Smooth muscle cell (in vitro differentiated cells): Measurements from ENCODE around the gene PARS2. TPM values are rescaled to one million over a fixed set of nuclear protein-coding genes. Genes with fewer than 3 reads are reported as not detected.

Experiments used
- DNase-seq: peaks from one replicate; lab custom pipeline; 2025; ENCODE audit not compliant: unreplicated experiment; lab: John Stamatoyannopoulos, UW
- H2AFZ ChIP-seq: fragments of 200-600 bp; sonication (generic); 2 replicates; pipeline ENCODE4 v1.6.0; 2016; ENCODE audit warnings: antibody characterized with exemption, low read depth, mild to moderate bottlenecking
- H3F3A ChIP-seq: fragments of 200-600 bp; sonication (generic); 2 replicates; pipeline ENCODE4 v1.6.0; 2017; ENCODE audit warnings: antibody characterized with exemption, low read depth
- H3K27ac ChIP-seq: fragments of 200-600 bp; sonication (generic); 2 replicates; pipeline ENCODE4 v1.5.1; 2016; ENCODE audit warnings: low read depth, mild to moderate bottlenecking
- H3K27me3 ChIP-seq: fragments of 200-600 bp; sonication (generic); 2 replicates; pipeline ENCODE4 v1.6.1; 2016; ENCODE audit warnings: low read depth, mild to moderate bottlenecking
- H3K36me3 ChIP-seq: fragments of 200-600 bp; sonication (generic); 2 replicates; pipeline ENCODE4 v1.5.1; 2016; ENCODE audit warnings: low read depth
- H3K4me1 ChIP-seq: fragments of 200-600 bp; sonication (generic); 2 replicates; pipeline ENCODE4 v1.5.1; 2016; ENCODE audit warnings: low read depth
- H3K4me2 ChIP-seq: fragments of 200-600 bp; sonication (generic); 2 replicates; pipeline ENCODE4 v1.6.0; 2016; ENCODE audit warnings: mild to moderate bottlenecking
- H3K4me3 ChIP-seq: fragments of 200-600 bp; sonication (generic); 2 replicates; pipeline ENCODE4 v1.5.1; 2016; ENCODE audit warnings: mild to moderate bottlenecking
- H3K79me2 ChIP-seq: fragments of 200-600 bp; sonication (generic); 2 replicates; pipeline ENCODE4 v1.6.0; 2016; ENCODE audit warnings: low read depth, mild to moderate bottlenecking
- H3K9ac ChIP-seq: fragments of 200-600 bp; sonication (generic); 2 replicates; pipeline ENCODE4 v1.6.0; 2016; ENCODE audit warnings: low read depth
- H3K9me3 ChIP-seq: fragments of 200-600 bp; sonication (generic); replicated peaks from 2 replicates; pipeline ENCODE4 v1.5.1; 2016; ENCODE audit warnings: low read depth
- H4K20me1 ChIP-seq: fragments of 200-600 bp; sonication (generic); 2 replicates; pipeline ENCODE4 v1.6.0; 2016; ENCODE audit warnings: low read depth
- WGBS: methylation state at CpG from one replicate; pipeline ENCODE4 v1.1.7; 2016; ENCODE audit warnings: low lambda C conversion rate; 5-methylcytosine and 5-hydroxymethylcytosine counted together
- polyA plus RNA-seq: library from polyadenylated mRNA; unstranded; fragments of >200 nt; fragmentation: Nextera tagmentation; extraction: Ambion mirVana; gene quantifications from 2 replicates; pipeline ENCODE4 v1.2.1, GENCODE V29; 2016
- total RNA-seq: library from RNA; depleted of rRNA; stranded (reverse); fragments of >200 nt; gene quantifications from 2 replicates; pipeline ENCODE4 v1.2.3, GENCODE V29; 2014
- TF ChIP-seq, protein P1 (sequence below): fragments of 200-600 bp; sonication (generic); IDR thresholded peaks from 2 replicates; pipeline ENCODE4 v1.5.1; 2017; ENCODE audit warnings: borderline replicate concordance, mild to moderate bottlenecking, antibody characterized with exemption; ENCODE audit not compliant: insufficient read depth, poor library complexity, severe bottlenecking

PARS2 gene
- total and polyA plus RNA-seq, 2 experiments from 2014 or later = 1.7 to 5.7 TPM

DNA sequence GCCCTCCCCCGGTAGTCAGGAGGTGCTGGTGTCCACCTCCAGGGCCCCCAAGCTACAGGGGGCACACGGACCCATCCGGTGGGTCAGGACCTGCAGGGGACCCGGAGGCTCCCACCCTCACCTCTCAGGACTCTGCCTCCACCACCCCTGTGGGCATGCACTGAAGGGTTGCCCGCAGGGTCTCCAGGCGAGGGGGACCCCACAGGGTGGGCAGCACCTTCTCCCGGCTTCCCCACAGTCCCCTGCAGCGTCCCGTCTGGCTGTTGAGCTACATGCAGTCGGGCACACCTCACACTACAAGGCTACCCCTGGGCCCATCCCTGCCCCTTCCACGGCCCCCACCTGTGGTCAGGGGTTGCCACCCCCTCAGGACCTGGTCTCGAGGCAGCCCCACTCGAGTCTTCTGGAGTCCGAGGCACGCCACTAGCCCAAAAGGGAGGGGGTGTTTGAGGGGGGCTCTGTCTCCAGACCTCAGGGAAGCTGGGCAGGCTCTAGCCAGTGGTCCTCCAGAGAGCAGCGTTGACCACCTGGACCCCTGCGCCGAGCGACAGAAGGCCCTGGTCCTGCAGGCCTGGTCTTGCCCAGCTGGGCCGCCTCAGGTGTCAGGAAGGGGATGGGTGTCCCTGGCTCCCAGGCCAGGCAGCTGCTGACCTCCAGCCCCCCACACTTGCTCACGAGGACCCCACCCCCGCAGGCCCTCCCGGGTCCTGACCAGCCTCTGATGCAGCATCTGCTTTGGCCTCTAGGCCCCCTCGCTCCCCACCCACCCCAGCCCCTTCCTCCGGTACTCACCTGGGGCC lies 9.6 kb downstream of the PARS2 start:
- no peaks in the 10 kb centered on the region for H4K20me1 ChIP-seq
- no peak overlapping the region for H3K9ac ChIP-seq
- H3K79me2 ChIP-seq = no peaks in the 10 kb centered on the region
- no peaks in the 10 kb centered on the region for H3F3A ChIP-seq
- no peaks in the 10 kb centered on the region for H3K4me1 ChIP-seq
- H3K27me3 ChIP-seq = no peaks in the 10 kb centered on the region
- no peak overlapping the region for H2AFZ ChIP-seq
- no peak overlapping the region for H3K27ac ChIP-seq
- TF ChIP-seq, protein P1, sequence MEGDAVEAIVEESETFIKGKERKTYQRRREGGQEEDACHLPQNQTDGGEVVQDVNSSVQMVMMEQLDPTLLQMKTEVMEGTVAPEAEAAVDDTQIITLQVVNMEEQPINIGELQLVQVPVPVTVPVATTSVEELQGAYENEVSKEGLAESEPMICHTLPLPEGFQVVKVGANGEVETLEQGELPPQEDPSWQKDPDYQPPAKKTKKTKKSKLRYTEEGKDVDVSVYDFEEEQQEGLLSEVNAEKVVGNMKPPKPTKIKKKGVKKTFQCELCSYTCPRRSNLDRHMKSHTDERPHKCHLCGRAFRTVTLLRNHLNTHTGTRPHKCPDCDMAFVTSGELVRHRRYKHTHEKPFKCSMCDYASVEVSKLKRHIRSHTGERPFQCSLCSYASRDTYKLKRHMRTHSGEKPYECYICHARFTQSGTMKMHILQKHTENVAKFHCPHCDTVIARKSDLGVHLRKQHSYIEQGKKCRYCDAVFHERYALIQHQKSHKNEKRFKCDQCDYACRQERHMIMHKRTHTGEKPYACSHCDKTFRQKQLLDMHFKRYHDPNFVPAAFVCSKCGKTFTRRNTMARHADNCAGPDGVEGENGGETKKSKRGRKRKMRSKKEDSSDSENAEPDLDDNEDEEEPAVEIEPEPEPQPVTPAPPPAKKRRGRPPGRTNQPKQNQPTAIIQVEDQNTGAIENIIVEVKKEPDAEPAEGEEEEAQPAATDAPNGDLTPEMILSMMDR = no peak
- peaks cover 5% of the 10 kb centered on the region for H3K36me3 ChIP-seq
- no peak for DNase-seq
- no peak overlapping the region for H3K4me2 ChIP-seq
- 92% methylated on average over 20 of the region's 25 CpGs for WGBS
- no peak overlapping the region for H3K4me3 ChIP-seq
- no peaks in the 10 kb centered on the region for H3K9me3 ChIP-seq

DNA sequence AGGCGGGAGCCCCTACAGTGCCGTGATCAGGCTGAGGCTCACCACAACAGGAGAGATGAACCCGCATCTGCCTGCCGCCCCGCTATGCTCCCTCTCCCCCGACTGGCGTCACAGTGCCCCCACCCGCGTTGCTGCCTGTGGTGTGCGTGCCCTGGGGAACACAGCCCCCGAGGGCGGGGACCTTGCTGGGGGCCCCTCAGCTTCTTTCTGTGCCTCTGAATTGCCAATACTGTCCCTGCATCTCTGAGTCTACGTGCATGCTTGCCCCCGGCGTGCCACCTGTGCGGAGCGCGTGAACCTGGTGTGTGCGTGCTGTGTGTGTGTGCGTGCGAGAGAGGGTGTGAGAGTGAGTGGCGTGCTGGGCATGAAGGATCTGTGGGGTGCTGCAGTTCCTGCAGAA lies 10.3 kb downstream of the PARS2 start:
- WGBS = 93% methylated on average over 22 of the region's 22 CpGs
- Histone ChIP-seq H3K79me2 (no peaks in the 10 kb centered on the region), H3K4me1 (no peaks in the 10 kb centered on the region), H3K27me3 (no peaks in the 10 kb centered on the region), H3K9ac (no peak overlapping the region), H3K9me3 (no peaks in the 10 kb centered on the region), H2AFZ (no peak overlapping the region), H3K4me2 (no peak overlapping the region), H3K4me3 (no peak overlapping the region), H3K27ac (no peak overlapping the region), H3F3A (no peaks in the 10 kb centered on the region), H4K20me1 (no peaks in the 10 kb centered on the region), H3K36me3 (peaks cover 5% of the 10 kb centered on the region)
- TF ChIP-seq, protein P1 = no peak
- no peak for DNase-seq

DNA sequence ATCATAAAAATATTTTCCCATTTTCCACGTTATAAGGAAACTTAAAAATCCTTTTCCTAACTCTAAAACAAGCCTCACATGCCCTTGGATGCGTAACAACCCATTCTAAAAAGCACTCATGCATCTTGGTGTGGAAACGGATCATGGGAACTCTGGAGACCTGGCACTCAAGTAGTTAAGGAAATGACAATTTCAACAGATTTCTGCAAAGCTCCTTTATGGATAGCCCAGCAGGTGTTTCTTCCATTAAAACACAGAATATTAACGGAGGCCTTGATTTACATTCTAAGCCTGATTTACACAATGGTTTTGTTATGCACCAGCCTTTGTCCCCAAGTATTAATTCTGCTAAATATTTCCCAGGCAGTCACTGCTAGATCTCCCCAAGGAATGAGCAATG lies 12.9 kb downstream of the PARS2 start:
- Histone ChIP-seq H3K79me2 (no peaks in the 10 kb centered on the region), H3K9me3 (no peaks in the 10 kb centered on the region), H3K27ac (no peak overlapping the region), H3F3A (no peaks in the 10 kb centered on the region), H2AFZ (no peak overlapping the region), H3K27me3 (no peaks in the 10 kb centered on the region), H3K4me2 (no peak overlapping the region), H3K36me3 (no peaks in the 10 kb centered on the region), H3K9ac (no peak overlapping the region), H3K4me3 (no peak overlapping the region), H4K20me1 (no peaks in the 10 kb centered on the region), H3K4me1 (no peaks in the 10 kb centered on the region)
- DNase-seq = no peak
- WGBS = 56% methylated on average over 4 of the region's 4 CpGs
- TF ChIP-seq, protein P1 = no peak

DNA sequence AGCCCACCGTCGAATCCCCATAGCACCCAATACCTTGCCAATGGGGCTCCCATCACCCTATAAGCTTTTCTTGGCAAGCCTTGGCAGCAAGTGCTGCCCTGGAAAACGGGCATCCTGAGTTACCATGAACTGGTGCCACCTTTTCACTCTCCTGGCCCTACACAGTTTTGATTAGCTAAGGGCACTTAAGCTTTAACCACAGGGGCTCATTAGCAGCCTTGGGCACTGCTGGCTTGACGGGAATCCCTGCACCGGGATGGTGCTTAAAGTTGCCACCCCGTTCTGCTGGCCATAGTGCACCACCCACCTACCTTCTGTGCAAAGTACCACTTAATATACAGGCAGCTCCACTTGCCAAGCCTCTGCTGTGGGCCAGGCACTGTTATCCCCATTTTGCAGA lies 13.7 kb downstream of the PARS2 start:
- H3F3A ChIP-seq = no peaks in the 10 kb centered on the region
- no peak overlapping the region for H3K4me2 ChIP-seq
- no peaks in the 10 kb centered on the region for H3K79me2 ChIP-seq
- DNase-seq = no peak
- H2AFZ ChIP-seq = no peak overlapping the region
- no peak overlapping the region for H3K9ac ChIP-seq
- WGBS = 90% methylated on average over 6 of the region's 6 CpGs
- no peaks in the 10 kb centered on the region for H4K20me1 ChIP-seq
- TF ChIP-seq, protein P1 = no peak
- no peaks in the 10 kb centered on the region for H3K4me1 ChIP-seq
- no peak overlapping the region for H3K4me3 ChIP-seq
- H3K36me3 ChIP-seq = no peaks in the 10 kb centered on the region
- H3K9me3 ChIP-seq = no peaks in the 10 kb centered on the region
- no peaks in the 10 kb centered on the region for H3K27me3 ChIP-seq
- no peak overlapping the region for H3K27ac ChIP-seq
